HL-60 (cell line): Measurements from ENCODE around the gene FHAD1.

Experiments
- DNase-seq, 2 experiments: peaks; one replicate each; pipeline ENCODE4 v3.0.0-alpha.2; 2010 to 2020; ENCODE audit warnings: low read depth in 1 of 2, low spot score in 1 of 2
- H3K27ac ChIP-seq: fragments of 250-450 bp; sonication (Bioruptor Pico); replicated peaks from 2 replicates; pipeline ENCODE4 v1.5.1; 2020; ENCODE audit warnings: mild to moderate bottlenecking, moderate library complexity
- H3K27me3 ChIP-seq: fragments of 250-450 bp; sonication (Bioruptor Pico); 2 replicates; pipeline ENCODE4 v1.5.1; 2021; ENCODE audit warnings: mild to moderate bottlenecking, moderate library complexity; ENCODE audit not compliant: insufficient read depth, poor library complexity, severe bottlenecking
- H3K4me3 ChIP-seq: replicated peaks from 2 replicates; pipeline ENCODE4 v1.5.1; 2011; ENCODE audit warnings: mild to moderate bottlenecking, control low read depth, low read length; ENCODE audit not compliant: insufficient read depth
- CTCF ChIP-seq: IDR thresholded peaks from one replicate; pipeline ENCODE4 v1.5.1; 2011; ENCODE audit warnings: low read length, control low read depth, inconsistent platforms; ENCODE audit not compliant: insufficient read depth
- GABPA ChIP-seq: IDR thresholded peaks from 2 replicates; pipeline ENCODE4 v1.6.1; 2012; ENCODE audit warnings: low read depth
- POLR2AphosphoS5 ChIP-seq: IDR thresholded peaks from 2 replicates; pipeline ENCODE4 v1.6.1; 2012; ENCODE audit warnings: low read depth
- REST ChIP-seq: IDR thresholded peaks from 2 replicates; pipeline ENCODE4 v1.6.1; 2012; ENCODE audit warnings: low read depth; ENCODE audit not compliant: insufficient replicate concordance
- SPI1 ChIP-seq: IDR thresholded peaks from 2 replicates; pipeline ENCODE4 v1.6.1; 2012; ENCODE audit warnings: low read depth, mild to moderate bottlenecking, borderline replicate concordance
- long read RNA-seq: library from polyadenylated mRNA; unstranded; transcript quantifications from one replicate; pipeline ENCODE4 v2.0.0, GENCODE V29; 2020

Gene FHAD1
- long read RNA-seq, result 0 reads

DNA sequence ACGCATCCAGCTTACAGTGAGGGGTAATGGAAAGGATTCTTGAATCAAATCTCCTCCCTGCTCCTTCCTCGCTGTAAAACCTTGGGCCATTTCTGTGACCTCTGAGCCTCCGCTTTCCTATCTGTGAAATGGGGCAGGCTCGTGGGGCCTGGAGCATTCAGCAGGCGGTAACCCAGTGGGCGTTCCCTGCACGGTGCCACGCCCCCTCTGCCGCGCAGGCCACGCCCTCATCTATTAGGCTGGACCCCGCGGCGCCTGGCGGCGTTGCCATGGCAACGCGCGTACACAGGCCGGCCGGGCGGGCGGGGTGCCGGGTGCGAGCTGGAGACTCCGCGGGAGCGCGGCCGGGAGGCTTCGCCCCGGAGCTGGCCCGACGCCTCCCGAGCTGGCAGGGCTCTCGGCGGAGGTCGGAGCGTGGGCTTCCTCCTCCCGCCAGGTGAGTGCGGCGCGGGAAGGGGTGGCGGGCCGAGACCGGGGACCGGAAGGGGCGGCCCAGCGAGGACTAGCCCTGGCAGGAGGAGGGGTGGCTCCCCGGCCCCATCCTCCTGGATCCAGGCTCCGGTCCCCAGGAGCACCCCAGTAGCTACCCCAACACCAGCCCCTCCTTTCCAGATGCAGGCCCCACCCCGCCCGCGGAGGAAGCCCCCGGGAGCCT, at the start of gene FHAD1:
Gene FHAD1 (plus strand): TSS at position 264 of the 655 bp plus-strand sequence. CDS start 4,562 bp downstream, outside the sequence.
- no peak for TF ChIP-seq CTCF
- TF ChIP-seq REST, result no peak
- TF ChIP-seq GABPA, result no peak
- no peak for TF ChIP-seq SPI1
- no peak for TF ChIP-seq POLR2AphosphoS5
- H3K27me3 ChIP-seq, result peaks cover 5% of the 10 kb centered on the region
- no peak within 1 kb of the TSS for H3K27ac ChIP-seq
- no peak within 1 kb of the TSS for H3K4me3 ChIP-seq
- DNase-seq, result no peak

DNA sequence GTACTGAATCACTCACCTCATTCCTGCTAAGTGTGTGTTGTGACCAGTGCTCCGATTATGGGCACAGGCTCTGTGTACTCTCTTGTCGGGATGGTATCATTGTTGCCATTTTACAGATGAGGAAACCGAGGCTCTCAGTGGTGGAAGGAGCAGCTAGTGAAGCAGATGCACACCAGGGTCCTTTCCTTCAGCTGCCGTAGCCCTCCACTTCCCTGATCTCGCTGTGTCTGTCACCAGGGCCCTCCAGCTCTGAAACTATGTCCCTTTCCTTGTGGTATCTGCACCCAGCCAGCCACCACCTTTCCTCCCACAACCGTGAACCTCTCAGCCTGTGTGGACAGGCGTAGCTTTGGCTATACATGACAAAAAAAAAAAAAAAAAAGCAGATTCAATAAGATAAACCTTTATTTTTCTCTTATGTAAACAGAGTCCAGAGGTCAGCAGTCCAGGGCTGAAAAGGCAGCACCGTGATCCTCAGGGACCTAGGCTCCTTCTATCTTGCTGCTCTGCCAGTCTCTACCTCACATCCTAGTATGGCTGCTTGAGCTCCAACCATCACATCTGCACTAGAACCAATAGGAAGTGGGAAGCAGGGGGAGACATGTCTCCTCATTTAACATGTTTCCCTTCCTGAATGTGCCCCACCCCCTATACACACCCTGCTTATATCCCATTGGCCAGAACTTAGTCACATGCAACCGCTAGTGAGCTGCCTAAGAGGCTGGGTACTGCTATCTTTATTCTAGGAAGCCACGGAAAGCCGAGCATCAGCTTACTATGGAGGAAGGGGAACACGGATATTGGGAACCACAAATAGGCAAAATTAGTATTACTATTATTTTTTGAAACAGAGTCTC, 49.2 kb upstream of the FHAD1 start:
- no peak for DNase-seq
- no peak overlapping the region for H3K4me3 ChIP-seq
- no peak overlapping the region for H3K27ac ChIP-seq
- TF ChIP-seq CTCF, result no peak
- no peak for TF ChIP-seq SPI1
- TF ChIP-seq POLR2AphosphoS5, result no peak
- TF ChIP-seq GABPA, result no peak
- TF ChIP-seq REST, result no peak
- no peaks in the 10 kb centered on the region for H3K27me3 ChIP-seq

DNA sequence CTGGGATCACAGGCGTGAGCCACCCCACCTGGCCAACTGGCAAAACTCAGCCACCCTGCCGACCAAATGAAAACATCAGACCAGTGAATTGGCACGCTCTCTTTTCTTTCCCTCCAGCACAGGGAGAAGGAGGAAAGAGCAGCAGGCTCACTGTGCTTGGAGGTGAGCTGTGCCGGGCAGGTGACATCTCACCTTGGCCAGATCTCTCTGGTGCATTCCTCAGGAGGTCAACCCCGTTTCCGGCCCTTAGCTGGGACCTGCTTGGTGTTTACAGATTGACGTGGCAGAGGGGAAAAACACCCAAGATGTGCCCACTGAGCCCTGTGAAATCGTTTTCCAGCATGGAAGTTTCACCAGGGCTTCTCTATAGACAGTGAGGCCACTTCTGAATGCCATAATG, 48.3 kb upstream of the FHAD1 start:
- TF ChIP-seq POLR2AphosphoS5 (no peak), REST (no peak), GABPA (no peak)
- H3K27ac ChIP-seq, result no peak overlapping the region
- no peak overlapping the region for H3K4me3 ChIP-seq
- H3K27me3 ChIP-seq, result no peaks in the 10 kb centered on the region
- DNase-seq, result no peak
